Stimulated activated CD8-positive, alpha-beta memory T cell treated with anti-CD3 and anti-CD28 coated beads, Interleukin-4, amount 100 ng/mL, for 48 hours (primary cell): ENCODE measurements around the gene ANK3.

Experiments used
- DNase-seq: peaks from one replicate; pipeline ENCODE4 v3.0.0-alpha.2; 2020

Gene ANK3

GRCh38 chr10:60376221-60377041, 13.2 kb downstream of the ANK3 start:
- no peak for DNase-seq

DNA sequence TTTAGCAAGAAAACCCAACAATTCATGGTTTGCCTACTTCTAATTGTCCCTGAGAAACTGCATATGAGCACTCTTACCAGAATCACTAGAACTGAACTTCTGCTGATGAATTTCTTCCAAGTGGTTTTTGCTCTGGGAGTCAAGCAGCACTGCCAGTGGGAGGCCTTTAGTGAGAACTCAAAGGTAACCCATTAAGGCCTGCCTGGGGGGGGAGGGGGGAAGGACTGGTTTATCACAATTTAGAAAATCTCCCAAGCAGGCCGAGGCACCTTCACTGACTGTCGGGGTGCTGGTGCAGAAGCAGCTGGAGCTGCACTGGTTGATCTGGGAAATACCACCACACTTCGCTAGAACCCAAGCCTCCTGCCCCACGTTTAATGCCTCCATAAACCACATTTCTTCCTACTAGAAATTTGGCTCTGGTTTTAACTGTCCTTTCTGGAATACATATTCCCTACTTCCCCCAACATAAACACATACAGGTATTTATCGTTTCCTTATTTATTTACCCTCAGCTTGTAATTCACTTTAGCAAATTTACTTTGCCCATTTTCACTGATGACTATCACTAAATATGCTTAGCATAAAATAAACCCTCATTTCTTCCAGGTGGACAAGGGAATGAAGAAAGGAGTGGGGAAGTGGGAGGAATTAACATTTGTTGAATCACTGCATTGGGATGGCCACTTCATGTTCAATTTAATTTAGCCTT, 14.2 kb downstream of the ANK3 start:
- DNase-seq, result no peak

GRCh38 chr10:60374836-60375235, 14.8 kb downstream of the ANK3 start:
- no peak for DNase-seq

- DNase-seq, result no peak
Observed at GRCh38 chr10:60372436-60372835, 17.2 kb downstream of the ANK3 start.

DNA sequence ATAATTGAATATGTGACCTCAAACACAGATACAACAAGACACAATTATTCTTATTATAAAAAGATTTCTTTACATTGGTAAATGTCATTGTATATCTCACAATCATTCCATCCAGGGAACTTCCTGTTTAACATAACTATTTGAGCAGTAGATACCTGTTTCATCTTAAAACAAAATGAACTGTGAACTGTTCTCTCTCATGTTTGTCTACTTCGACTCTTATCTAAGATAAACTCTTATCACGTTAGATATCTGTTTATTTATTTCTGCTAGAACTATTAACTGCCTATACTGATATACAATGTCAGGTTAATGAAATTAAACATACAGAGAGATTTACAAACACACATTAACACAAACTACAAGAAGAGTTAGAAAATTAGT, 20.1 kb downstream of the ANK3 start:
- no peak for DNase-seq

DNA sequence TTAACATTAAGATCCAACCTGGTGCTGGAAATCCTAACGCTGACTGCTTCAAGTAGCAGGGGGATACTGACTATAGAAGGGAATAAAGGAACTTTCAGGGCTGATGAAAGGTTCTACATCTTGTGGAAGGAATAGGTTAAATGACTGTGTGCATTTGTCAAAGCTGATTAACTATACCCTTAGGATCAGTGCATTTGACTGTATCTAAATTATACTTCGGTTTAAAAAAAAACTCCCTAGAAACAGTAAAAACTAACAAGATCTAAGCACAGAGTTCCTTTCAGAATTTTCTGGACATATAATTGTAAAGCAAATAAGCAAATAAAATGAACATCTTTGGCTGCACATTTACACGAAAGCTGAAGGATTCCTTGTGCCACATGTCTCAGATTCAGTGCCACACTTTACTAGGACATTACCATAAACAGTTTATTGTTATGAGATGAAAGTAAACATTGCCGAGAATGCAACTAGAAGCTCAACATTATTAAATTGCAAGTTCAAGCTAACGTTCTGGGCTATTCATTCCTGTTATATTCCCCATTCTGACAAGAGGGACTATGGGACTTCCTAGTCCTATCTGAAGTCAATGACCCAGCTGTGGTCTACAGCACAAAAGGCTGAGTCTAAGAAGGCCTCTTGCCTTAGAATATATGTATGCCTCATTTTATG, 20.7 kb downstream of the ANK3 start:
- no peak for DNase-seq

DNA sequence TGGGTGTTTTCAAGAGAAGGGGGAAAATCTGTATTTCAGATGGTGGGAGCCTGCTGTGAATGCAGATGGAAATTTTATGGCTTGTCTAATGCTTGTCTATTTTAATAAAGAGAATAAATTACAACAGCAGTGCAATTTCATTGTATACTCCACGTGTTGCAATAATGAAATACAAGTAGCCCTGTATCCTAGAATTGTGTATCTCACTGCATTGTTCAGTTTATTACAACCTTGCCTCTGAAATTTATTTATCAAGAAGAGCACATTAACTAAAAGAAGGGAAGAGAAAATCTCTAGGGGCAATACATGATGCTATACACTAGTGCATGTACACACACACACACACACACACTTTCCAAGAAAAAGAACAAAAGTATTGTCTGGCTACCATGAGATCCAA, 21.8 kb downstream of the ANK3 start:
- DNase-seq, result no peak

GRCh38 chr10:60367431-60367830, 22.2 kb downstream of the ANK3 start:
- DNase-seq, result no peak

- no peak for DNase-seq
Observed at GRCh38 chr10:60367024-60367423, 22.7 kb downstream of the ANK3 start.

GRCh38 chr10:60363187-60363586, 26.5 kb downstream of the ANK3 start:
- DNase-seq, result no peak

GRCh38 chr10:60362461-60362860, 27.2 kb downstream of the ANK3 start:
- DNase-seq, result no peak

GRCh38 chr10:60359066-60359465, 30.6 kb downstream of the ANK3 start:
- no peak for DNase-seq

- no peak for DNase-seq
Observed at GRCh38 chr10:60358282-60358681, 31.4 kb downstream of the ANK3 start.

DNA sequence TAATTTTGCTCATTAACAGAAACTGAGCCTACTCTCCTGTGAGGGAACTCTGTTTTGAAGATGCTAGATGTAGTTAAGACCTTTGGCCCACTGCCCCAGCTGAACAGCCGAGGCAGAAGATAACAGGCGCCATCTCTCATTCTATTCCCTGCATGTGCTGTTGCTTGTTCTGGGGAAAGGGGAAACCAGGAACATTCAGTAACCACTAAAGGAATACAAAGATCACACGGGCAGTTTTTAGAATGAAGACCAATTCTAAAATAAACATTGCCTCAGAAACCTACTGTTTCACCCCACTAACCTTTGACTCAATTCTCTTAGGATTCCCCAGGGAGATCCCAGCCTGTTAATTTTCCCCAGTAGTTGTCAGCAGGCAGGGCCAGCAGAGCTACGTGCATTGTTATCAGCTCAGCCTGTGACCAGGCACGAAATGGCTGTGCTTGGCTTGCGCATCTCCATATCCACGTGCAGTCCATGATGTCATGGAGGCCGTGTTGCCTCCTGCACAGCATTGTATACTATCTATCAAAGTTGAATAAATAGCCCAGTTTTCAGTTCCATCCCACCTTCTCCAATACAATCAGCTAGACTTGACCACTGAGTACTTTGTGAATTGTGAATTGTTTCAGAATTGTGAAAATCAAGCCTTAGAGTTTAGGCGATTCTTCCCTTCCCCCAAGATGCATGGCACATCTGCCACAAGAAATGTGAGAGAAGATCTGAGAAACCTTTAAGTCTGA, 36.0 kb downstream of the ANK3 start:
- no peak for DNase-seq

DNA sequence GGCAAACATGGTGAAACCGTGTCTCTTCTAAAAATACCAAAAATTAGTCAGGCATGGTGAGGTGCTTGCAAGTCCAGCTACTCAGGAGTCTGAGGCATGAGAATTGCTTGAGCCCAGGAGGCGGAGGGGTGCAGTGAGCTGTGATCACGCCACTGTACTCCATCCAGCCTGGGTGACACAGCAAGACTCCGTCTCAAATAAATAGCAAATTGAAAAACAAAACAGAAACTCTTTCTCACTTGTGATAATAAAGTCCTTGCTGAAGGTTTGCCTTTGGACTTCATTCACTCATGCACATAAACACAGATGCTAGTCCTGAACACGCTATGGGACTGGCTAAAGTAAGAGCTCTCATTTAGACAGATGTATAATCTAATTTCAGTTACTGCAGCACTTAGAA, 37.6 kb downstream of the ANK3 start:
- no peak for DNase-seq

DNA sequence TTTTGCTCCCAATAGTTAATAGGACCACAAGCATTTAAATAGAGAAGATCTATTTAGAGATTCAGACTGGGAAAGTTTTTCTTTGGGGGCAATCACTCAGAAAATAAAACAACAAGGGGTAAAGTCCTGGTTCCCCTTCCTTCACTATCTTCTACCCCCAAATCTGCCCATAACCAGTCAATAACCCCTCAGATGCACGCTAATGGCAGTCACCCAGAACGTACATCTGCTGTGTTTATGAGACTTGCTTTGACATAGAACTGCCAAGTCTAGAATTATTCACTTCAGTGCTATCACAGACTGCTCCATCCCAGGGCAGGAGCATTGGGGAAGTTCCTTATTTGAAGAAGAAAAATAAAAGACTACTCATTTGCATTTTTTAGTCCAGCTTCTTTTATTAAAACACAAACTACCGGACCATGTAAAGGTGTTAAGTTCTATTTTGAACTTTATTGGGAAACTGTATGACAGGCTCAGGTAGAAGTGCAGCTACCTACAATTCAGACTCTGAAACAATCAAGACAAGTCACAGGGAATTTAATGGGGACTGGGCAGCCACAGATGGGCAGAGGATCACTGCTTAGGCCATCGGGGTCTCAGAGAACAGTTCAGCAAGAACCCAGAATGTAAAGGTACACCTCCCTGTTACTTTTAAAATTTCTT, 38.4 kb downstream of the ANK3 start:
- no peak for DNase-seq

GRCh38 chr10:60350400-60350799, 39.3 kb downstream of the ANK3 start:
- DNase-seq, result no peak

GRCh38 chr10:60349426-60349825, 40.2 kb downstream of the ANK3 start:
- no peak for DNase-seq

DNA sequence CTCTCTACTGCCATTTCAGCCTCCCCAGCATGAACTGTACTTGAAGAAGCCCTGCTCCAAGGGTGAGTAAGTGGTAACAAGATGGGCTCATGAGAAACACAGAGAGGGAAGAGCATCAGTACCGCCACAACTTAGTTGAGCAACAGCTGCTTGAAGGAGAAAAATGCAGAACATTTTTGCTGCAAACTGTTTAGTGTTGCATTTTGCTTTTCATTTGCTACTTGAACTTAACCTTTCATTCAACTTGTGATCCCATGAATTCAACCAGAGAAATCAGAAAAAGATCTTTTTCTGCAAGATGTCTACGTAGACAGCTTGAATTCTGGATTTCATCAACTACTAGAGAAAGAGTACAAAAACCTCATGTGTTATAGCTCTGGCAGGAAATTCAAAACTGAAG, 40.7 kb downstream of the ANK3 start:
- no peak for DNase-seq

DNA sequence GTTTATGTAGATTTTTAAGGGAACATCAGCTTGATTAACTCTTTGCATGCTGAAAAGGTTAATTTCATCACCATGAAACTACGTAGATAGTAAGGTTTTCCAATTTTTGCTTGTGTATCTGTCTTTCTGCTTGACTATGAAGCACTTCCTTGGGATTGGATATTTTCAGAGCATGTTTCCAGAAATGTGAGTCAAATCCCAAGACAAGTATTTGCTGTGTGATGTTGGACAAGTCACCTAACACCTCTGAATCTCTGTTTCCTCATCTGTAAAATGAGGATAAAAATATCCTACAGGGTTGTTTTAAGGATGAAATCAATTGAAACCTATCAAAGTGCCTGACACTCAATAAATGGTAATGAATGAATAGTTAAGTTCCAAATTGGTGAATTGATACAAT, 42.4 kb downstream of the ANK3 start:
- no peak for DNase-seq

DNA sequence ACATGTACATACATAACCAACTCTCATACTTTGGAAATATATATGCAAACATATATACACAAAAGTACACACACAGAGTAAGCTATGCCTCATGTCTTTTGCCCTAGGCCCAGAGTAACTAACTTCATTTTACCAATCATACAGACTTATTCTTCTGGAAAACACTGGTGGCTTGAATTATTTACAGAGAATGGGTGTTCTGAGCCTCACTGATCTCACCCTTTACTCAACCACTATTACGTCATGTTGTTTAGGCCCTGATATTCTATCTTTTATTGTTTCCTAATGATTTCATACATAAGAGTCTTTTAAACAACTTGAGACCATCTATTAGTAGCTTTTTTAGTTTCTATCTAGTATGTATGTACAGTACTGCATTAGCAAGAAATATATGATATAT, 43.0 kb downstream of the ANK3 start:
- DNase-seq, result no peak

DNA sequence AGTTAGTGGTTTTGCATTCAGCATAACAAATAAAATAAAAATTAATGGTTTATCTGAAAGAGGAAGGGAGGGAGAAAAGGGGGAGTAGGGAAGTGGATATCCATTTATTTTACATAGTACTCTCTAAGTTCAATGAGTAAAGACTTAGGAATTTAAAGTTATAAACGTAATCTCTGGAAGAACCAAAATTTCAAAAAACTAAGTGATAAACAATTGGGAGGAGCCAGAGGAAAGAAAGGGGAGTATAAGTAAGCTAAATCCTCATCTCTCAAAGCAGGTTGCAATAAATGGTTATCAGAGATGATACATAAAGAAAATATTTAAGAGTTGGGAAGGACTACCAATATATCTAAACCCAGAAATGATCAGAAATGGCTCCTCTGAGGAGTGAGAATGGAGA, 46.4 kb downstream of the ANK3 start:
- DNase-seq, result no peak

- DNase-seq, result no peak
Observed at GRCh38 chr10:60341969-60342368, 47.7 kb downstream of the ANK3 start.
